LNCAP (cell line): ENCODE results near the gene HASPIN.

ENCODE experiments used
- CTCF ChIP-seq: fragments of 450-650 bp; IDR thresholded peaks from 2 replicates; pipeline ENCODE4 v1.5.1; 2017; ENCODE audit warnings: mild to moderate bottlenecking

The HASPIN gene

GRCh38 chr17:3730881-3731429 lies 7.3 kb downstream of the HASPIN start:
- TF ChIP-seq CTCF = no peak

GRCh38 chr17:3732210-3732621 lies 8.5 kb downstream of the HASPIN start:
- TF ChIP-seq CTCF = no peak

- TF ChIP-seq CTCF = no peak
Measured at GRCh38 chr17:3735515-3735914, 11.8 kb downstream of the HASPIN start.

- TF ChIP-seq CTCF = no peak
Measured at GRCh38 chr17:3738562-3739295, 15.0 kb downstream of the HASPIN start.

GRCh38 chr17:3739422-3740124 lies 15.9 kb downstream of the HASPIN start:
- no peak for TF ChIP-seq CTCF

GRCh38 chr17:3740611-3741073 lies 16.9 kb downstream of the HASPIN start:
- no peak for TF ChIP-seq CTCF

GRCh38 chr17:3744014-3744413 lies 20.3 kb downstream of the HASPIN start:
- no peak for TF ChIP-seq CTCF
